Thymus (tissue), 11 donors: Measurements from ENCODE around the gene CTNND1. TPM values are rescaled to one million over a fixed set of nuclear protein-coding genes. Genes with fewer than 3 reads are reported as not detected.
A peak's percentile ranks its signal among the peaks of the same experiment; 100 is the strongest.

ENCODE experiments used
- DNase-seq, 9 donors: peaks; one replicate each; pipeline ENCODE4 v3.0.0-alpha.2; 2013; ENCODE audit warnings: low spot score in 9 of 9, low read depth in 6 of 9, missing footprints in 1 of 9
- H3K27ac ChIP-seq, 2 donors: one replicate each; pipeline ENCODE4 v1.5.1; 2013; ENCODE audit warnings: control low read depth in 1 of 2, low read depth in 1 of 2, low read length in 1 of 2, mild to moderate bottlenecking in 1 of 2, moderate library complexity in 1 of 2
- H3K27me3 ChIP-seq, 2 donors: one replicate each; pipeline ENCODE4 v1.5.1; 2013; ENCODE audit warnings: low read length in 1 of 2; ENCODE audit not compliant: control insufficient read depth in 2 of 2, insufficient read depth in 1 of 2
- H3K36me3 ChIP-seq, 2 donors: one replicate each; pipeline ENCODE4 v1.5.1; 2013; ENCODE audit warnings: low read length in 1 of 2, mild to moderate bottlenecking in 1 of 2, moderate library complexity in 1 of 2; ENCODE audit not compliant: control insufficient read depth in 2 of 2, insufficient read depth in 2 of 2
- H3K4me1 ChIP-seq, 2 donors: one replicate each; pipeline ENCODE4 v1.5.1; 2013; ENCODE audit warnings: low read length in 2 of 2; ENCODE audit not compliant: control insufficient read depth in 2 of 2, insufficient read depth in 2 of 2
- H3K4me3 ChIP-seq, 2 donors: one replicate each; pipeline ENCODE4 v1.5.1; 2013; ENCODE audit warnings: low read length in 2 of 2, control low read depth in 1 of 2, mild to moderate bottlenecking in 1 of 2
- H3K9me3 ChIP-seq, 2 donors: one replicate each; pipeline ENCODE4 v1.5.1; 2013; ENCODE audit warnings: low read length in 1 of 2, mild to moderate bottlenecking in 1 of 2; ENCODE audit not compliant: control insufficient read depth in 2 of 2, insufficient read depth in 1 of 2
- WGBS: extraction: QIAGEN DNeasy Blood & Tissue Kit; methylation state at CpG from one replicate; pipeline ENCODE4 v1.1.7; 2013; 5-methylcytosine and 5-hydroxymethylcytosine counted together
- polyA plus RNA-seq: library from polyadenylated mRNA; stranded (reverse); fragments of 200-250 nt; gene quantifications from one replicate; pipeline ENCODE4 v1.2.3, GENCODE V29; 2013
- total RNA-seq: library from RNA; stranded (reverse); fragments of 120-200 nt; gene quantifications from one replicate; pipeline ENCODE4 v1.2.4, GENCODE V29; 2013
- donor health status: healthy.

The CTNND1 gene
- total and polyA plus RNA-seq, 2 donors = 34.9 to 38.6 TPM

DNA sequence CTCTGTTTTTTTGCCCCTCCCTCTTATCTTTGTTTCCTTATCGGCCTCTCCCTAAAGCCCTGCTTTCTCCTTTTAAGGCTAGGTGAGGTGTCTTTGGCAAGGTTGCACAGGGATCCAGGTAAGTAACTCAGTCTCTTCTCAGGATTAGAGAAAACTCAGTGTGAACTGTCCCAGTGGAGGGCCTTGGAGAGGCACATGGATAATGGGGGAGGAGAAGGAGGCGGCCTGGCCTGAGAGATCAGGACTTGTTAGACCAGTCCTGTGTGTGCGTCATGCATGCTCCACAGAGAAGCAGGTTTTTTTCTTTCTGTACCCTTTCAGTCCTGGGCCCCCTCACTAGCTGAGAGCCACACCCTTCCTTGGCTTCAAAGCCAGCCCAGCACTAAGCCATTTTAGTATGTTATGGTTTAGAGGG lies 19.9 kb downstream of the CTNND1 start:
- no peaks in the 10 kb centered on the region for H3K9me3 ChIP-seq
- WGBS = 88% methylated on average over 3 of the region's 3 CpGs
- no peaks in the 10 kb centered on the region for H3K36me3 ChIP-seq
- H3K27me3 ChIP-seq = no peaks in the 10 kb centered on the region
- no peak overlapping the region for H3K4me3 ChIP-seq
- no peak for DNase-seq
- peaks cover 5 to 26% of the 10 kb centered on the region in 2 donors for H3K4me1 ChIP-seq
- peak overlapping the region in 1 of 2 donors; percentile 42 for H3K27ac ChIP-seq

DNA sequence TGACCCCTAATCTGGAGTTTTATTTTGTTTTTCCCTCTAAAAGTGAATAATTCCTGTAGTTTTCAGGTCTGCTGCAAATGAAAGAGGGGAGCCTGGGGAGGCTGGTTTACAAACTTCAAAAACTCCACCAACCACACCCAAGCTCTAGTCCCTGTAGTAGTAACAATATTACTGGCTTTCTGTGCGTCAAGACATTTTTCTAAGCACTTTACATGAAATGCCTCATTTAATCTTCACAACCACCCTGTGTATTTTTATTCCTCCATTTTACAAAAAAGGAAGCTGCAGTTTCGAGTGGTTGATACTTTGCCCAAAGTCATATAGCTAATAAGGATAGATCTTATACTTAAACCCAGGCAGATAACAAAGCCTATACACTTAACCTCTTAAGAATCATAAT lies 23.5 kb downstream of the CTNND1 start:
- DNase-seq = no peak
- Histone ChIP-seq H3K27me3 (no peaks in the 10 kb centered on the region), H3K4me3 (no peak overlapping the region), H3K36me3 (no peaks in the 10 kb centered on the region), H3K9me3 (no peaks in the 10 kb centered on the region), H3K4me1 (peaks cover 0 to 23% of the 10 kb centered on the region in 2 donors), H3K27ac (no peak overlapping the region)
- WGBS = 90% methylated on average over 2 of the region's 2 CpGs

GRCh38 chr11:57786436-57786835 lies 24.8 kb downstream of the CTNND1 start:
- WGBS = 96% methylated on average over 4 of the region's 4 CpGs
- Histone ChIP-seq H3K4me1 (peaks cover under 1 to 25% of the 10 kb centered on the region in 2 donors), H3K27ac (no peak overlapping the region), H3K4me3 (no peak overlapping the region), H3K9me3 (no peaks in the 10 kb centered on the region), H3K36me3 (no peaks in the 10 kb centered on the region), H3K27me3 (no peaks in the 10 kb centered on the region)
- DNase-seq = no peak

DNA sequence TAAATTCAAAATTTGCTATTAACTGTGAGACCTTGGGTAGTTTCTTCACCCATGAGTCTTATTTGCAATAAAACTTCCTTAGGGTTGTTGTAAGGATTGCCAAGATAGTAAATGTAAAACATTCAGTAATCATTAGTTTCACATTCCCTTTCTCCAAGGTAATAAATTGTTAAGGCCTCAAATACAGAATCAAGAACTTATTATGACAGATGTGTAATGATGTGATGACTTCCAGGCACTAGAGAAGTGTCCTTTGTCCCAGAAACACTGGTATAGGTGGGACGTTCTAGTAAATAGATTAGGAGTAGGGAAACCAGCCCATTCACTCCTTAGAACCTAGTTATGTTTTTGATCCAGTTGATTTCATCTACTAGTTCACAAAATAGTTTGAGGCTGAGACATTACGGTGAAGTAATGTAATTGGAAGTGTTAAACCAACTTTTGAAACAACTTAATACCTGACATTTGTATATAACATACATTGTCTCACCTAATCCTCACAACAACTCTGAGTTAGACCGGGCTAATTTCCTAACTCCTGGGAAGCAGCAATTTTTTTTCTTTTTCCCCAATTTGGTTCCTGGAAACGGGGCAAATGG lies 25.5 kb downstream of the CTNND1 start:
- no peak overlapping the region for H3K27ac ChIP-seq
- H3K36me3 ChIP-seq = no peaks in the 10 kb centered on the region
- H3K4me3 ChIP-seq = no peak overlapping the region
- H3K27me3 ChIP-seq = no peaks in the 10 kb centered on the region
- DNase-seq = no peak
- H3K9me3 ChIP-seq = no peaks in the 10 kb centered on the region
- peaks cover 7 to 28% of the 10 kb centered on the region in 2 donors for H3K4me1 ChIP-seq
- WGBS = 98% methylated on average over 4 of the region's 4 CpGs

- Histone ChIP-seq H3K4me1 (peaks cover 8 to 36% of the 10 kb centered on the region in 2 donors), H3K27ac (peak overlapping the region in 1 of 2 donors; percentile 28)
Measured at GRCh38 chr11:57787920-57788702, 26.5 kb downstream of the CTNND1 start.

GRCh38 chr11:57788703-57789088 lies 27.1 kb downstream of the CTNND1 start:
- no peaks in the 10 kb centered on the region for H3K27me3 ChIP-seq
- peaks cover 8 to 41% of the 10 kb centered on the region in 2 donors for H3K4me1 ChIP-seq
- H3K27ac ChIP-seq = no peak overlapping the region
- H3K36me3 ChIP-seq = no peaks in the 10 kb centered on the region
- no peaks in the 10 kb centered on the region for H3K9me3 ChIP-seq
- H3K4me3 ChIP-seq = no peak overlapping the region
- DNase-seq = no peak

More at GRCh38 chr11:57787920-57788702, 26.5 kb downstream of the CTNND1 start:
- no peak for DNase-seq
- no peaks in the 10 kb centered on the region for H3K36me3 ChIP-seq
- no peaks in the 10 kb centered on the region for H3K9me3 ChIP-seq
- no peak overlapping the region for H3K4me3 ChIP-seq
- 70% methylated on average over 6 of the region's 6 CpGs for WGBS
- H3K27me3 ChIP-seq = no peaks in the 10 kb centered on the region

DNA sequence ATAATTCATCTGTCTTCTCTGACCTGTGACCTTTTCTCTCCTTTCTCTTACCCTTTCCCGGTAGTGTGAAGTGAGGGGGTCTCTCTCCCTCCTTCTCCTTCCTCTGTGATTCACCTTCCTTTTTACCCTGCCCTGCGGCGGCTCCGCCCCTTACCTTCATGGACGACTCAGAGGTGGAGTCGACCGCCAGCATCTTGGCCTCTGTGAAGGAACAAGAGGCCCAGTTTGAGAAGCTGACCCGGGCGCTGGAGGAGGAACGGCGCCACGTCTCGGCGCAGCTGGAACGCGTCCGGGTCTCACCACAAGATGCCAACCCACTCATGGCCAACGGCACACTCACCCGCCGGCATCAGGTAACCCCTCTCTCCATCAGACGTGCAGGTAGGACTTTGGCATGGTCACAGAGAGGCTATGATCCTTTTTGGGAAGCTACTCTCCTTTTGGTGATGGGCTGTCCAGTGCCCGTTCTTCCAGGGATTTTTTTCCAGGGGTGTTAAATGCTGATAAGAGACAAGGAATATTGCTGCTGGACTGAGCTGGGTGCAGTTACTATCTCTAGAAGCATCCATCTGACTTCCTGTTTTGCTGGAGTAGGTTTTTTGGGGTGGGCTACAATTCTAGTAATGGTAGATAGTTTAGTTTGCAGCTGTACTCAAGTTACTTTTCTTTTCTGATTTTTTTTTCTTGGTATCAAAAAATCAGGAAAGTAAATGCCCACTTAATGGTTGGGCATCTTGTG lies 29.9 kb downstream of the CTNND1 start:
- Histone ChIP-seq H3K27ac (peak overlapping the region; percentile 87 to 92), H3K36me3 (peaks cover 7 to 11% of the 10 kb centered on the region in 2 donors), H3K9me3 (no peaks in the 10 kb centered on the region), H3K27me3 (no peaks in the 10 kb centered on the region), H3K4me3 (no peak overlapping the region), H3K4me1 (peaks cover 8 to 41% of the 10 kb centered on the region in 2 donors)
- DNase-seq = no peak
- WGBS = 92% methylated on average over 22 of the region's 22 CpGs

DNA sequence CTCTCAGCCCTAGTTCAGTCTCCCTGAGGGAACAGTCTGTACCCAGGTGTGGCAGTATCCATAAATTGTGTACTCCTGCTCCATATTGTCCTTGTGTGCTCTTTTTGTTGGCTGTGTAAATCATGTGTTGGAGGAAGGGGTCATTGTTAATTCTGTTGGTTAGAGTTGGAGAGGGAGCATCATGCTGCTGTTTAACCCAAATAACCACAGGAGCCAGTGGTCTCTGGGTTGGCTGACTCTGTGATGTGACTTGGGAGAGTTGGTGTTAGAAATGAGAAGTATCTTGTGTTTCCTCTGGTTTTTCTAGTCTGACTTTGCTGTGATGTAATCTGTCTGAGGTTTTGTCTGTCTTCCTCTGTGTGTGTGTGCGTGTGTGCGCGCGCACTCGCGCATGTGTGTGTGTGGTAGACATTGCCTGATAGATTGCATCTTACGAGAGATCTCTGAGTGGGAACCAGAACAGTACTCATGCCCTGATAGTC lies 30.5 kb downstream of the CTNND1 start:
- DNase-seq = peak; percentile 61 to 94 (median 80)
- H3K27ac ChIP-seq = peak overlapping the region; percentile 87 to 92
- WGBS = 11% methylated on average over 7 of the region's 7 CpGs
- H3K4me1 ChIP-seq = peaks cover 8 to 41% of the 10 kb centered on the region in 2 donors
- peaks cover 11 to 16% of the 10 kb centered on the region in 2 donors for H3K36me3 ChIP-seq
- H3K4me3 ChIP-seq = no peak overlapping the region
- no peaks in the 10 kb centered on the region for H3K27me3 ChIP-seq
- no peaks in the 10 kb centered on the region for H3K9me3 ChIP-seq

- no peaks in the 10 kb centered on the region for H3K27me3 ChIP-seq
- H3K4me3 ChIP-seq = no peak overlapping the region
- DNase-seq = peak in 1 of 9 donors; percentile 39
- H3K36me3 ChIP-seq = peaks cover 11 to 16% of the 10 kb centered on the region in 2 donors
- H3K4me1 ChIP-seq = peaks cover 8 to 36% of the 10 kb centered on the region in 2 donors
- peak overlapping the region in 1 of 2 donors; percentile 87 for H3K27ac ChIP-seq
- H3K9me3 ChIP-seq = no peaks in the 10 kb centered on the region
Measured at GRCh38 chr11:57792870-57793269, 31.3 kb downstream of the CTNND1 start.
